H1 (cell line): ENCODE results near the gene LAMP5. TPM values are rescaled to one million over a fixed set of nuclear protein-coding genes. Genes with fewer than 3 reads are reported as not detected.

ENCODE experiments used
- ASH2L ChIP-seq: fragments of 200-600, 300-600 bp; sonication (generic); IDR thresholded peaks from one replicate; pipeline ENCODE4 v1.7.1; 2017; ENCODE audit warnings: low read length
- JUN ChIP-seq: IDR thresholded peaks from 2 replicates; pipeline ENCODE4 v1.6.1; 2011; ENCODE audit warnings: low read depth, mild to moderate bottlenecking, improper control_type of control experiment, low read length
- JUND ChIP-seq: IDR thresholded peaks from 2 replicates; pipeline ENCODE4 v1.6.1; 2011; ENCODE audit warnings: mild to moderate bottlenecking, improper control_type of control experiment, low read length
- MAFK ChIP-seq: IDR thresholded peaks from 2 replicates; pipeline ENCODE4 v1.6.1; 2012; ENCODE audit warnings: low read depth, mild to moderate bottlenecking, improper control_type of control experiment, low read length
- NANOG ChIP-seq: IDR thresholded peaks from 2 replicates; pipeline ENCODE4 v1.6.1; 2011; ENCODE audit warnings: low read length, low read depth, mild to moderate bottlenecking, inconsistent platforms; ENCODE audit not compliant: insufficient read depth, poor library complexity, severe bottlenecking
- NRF1 ChIP-seq: IDR thresholded peaks from 2 replicates; pipeline ENCODE4 v1.6.1; 2011; ENCODE audit warnings: mild to moderate bottlenecking, low read depth, low read length, improper control_type of control experiment
- POLR2A ChIP-seq, 2 experiments: IDR thresholded peaks; 1 replicate in 1 of 2; 2 replicates in 1 of 2; pipeline ENCODE4 v1.6.1; 2011; ENCODE audit warnings: low read depth in 2 of 2, low read length in 2 of 2, mild to moderate bottlenecking in 2 of 2; ENCODE audit errors: control extremely low read depth in 1 of 2
- POU5F1 ChIP-seq: IDR thresholded peaks from 2 replicates; pipeline ENCODE4 v1.6.1; 2011; ENCODE audit warnings: low read depth, mild to moderate bottlenecking, low read length, moderate library complexity
- RAD21 ChIP-seq, 2 experiments: IDR thresholded peaks in 1 of 2; conservative IDR thresholded peaks in 1 of 2; 2 replicates each; pipeline ENCODE4 v1.6.1; 2011; ENCODE audit warnings: low read depth in 2 of 2, low read length in 2 of 2, improper control_type of control experiment in 1 of 2, inconsistent platforms in 1 of 2, mild to moderate bottlenecking in 1 of 2, moderate library complexity in 1 of 2
- SIN3A ChIP-seq, 2 experiments: IDR thresholded peaks in 1 of 2; conservative IDR thresholded peaks in 1 of 2; 2 replicates each; pipeline ENCODE4 v1.6.1; 2011 to 2012; ENCODE audit warnings: low read length in 2 of 2, improper control_type of control experiment in 1 of 2, low read depth in 1 of 2, mild to moderate bottlenecking in 1 of 2
- SRF ChIP-seq: IDR thresholded peaks from 2 replicates; pipeline ENCODE4 v1.6.1; 2011; ENCODE audit warnings: mild to moderate bottlenecking, low read depth, low read length, moderate library complexity
- TAF1 ChIP-seq: IDR thresholded peaks from 2 replicates; pipeline ENCODE4 v1.6.1; 2011; ENCODE audit warnings: mild to moderate bottlenecking, low read depth, low read length
- TAF7 ChIP-seq: optimal IDR thresholded peaks from 2 replicates; pipeline ENCODE3; 2011; ENCODE audit warnings: low read depth, mild to moderate bottlenecking, inconsistent platforms, low read length, moderate library complexity, borderline replicate concordance
- TCF12 ChIP-seq: IDR thresholded peaks from 2 replicates; pipeline ENCODE4 v1.6.1; 2011; ENCODE audit warnings: low read depth, mild to moderate bottlenecking, low read length
- polyA plus RNA-seq, 7 experiments: library from polyadenylated mRNA; depleted of rRNA in 3 of 7; stranded (reverse) in 5 of 7; unstranded in 2 of 7; fragments of >200 nt in 5 of 7; fragments of 200-250 nt in 2 of 7; gene quantifications; 1 replicate in 5 of 7; 2 replicates in 1 of 7; 4 replicates in 1 of 7; pipeline versions ENCODE4 v1.2.1 to v1.2.3, GENCODE V29; 2011 to 2013; ENCODE audit warnings: missing spikeins in 2 of 7, mixed read lengths in 2 of 7
- total RNA-seq: library from RNA; stranded (reverse); fragmentation: NEBNext Ultra II Directional; extraction: Animal tissue kit (Norgen Biotek cat#: 25700); gene quantifications from 2 replicates; pipeline ENCODE4 v1.2.1, GENCODE V29; 2021
- TF ChIP-seq, protein P1 (sequence below), 3 experiments: IDR thresholded peaks; 1 replicate in 2 of 3; 2 replicates in 1 of 3; pipeline versions ENCODE4 v1.5.1 to v1.6.1; 2011; ENCODE audit warnings: low read length in 3 of 3, mild to moderate bottlenecking in 3 of 3, inconsistent platforms in 2 of 3, low read depth in 1 of 3, moderate library complexity in 1 of 3; ENCODE audit not compliant: insufficient read depth in 1 of 3; ENCODE audit errors: control extremely low read depth in 1 of 3
- TF ChIP-seq, protein P2 (sequence below): IDR thresholded peaks from 2 replicates; pipeline ENCODE4 v1.6.1; 2012; ENCODE audit warnings: low read length, inconsistent platforms

Gene LAMP5
- total and polyA plus RNA-seq, 2 of the 8 experiments (the other 6 are each of a cell fraction or from before 2014, with no cell fraction given), result 0.22 to 1.9 TPM

DNA sequence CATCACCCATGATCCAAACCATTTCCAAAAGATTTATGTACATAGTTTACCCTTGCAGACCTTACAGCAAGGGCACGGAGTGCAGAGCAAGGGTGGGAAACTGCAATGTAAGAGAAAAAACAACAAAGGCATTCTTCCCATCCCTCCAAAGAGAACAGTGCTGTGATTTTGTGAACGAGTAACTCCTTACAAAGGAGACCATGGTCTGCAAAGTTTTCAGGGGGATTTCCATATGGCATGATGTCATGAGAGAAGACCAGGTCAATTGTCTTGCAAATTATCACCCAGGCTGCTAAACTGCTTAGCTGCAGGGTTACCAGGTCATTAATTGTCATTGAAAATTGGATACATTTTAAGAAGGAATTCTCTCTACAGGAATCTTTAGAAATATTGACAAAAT lies 58.3 kb downstream of the LAMP5 start (continued):
- TF ChIP-seq, protein P1, sequence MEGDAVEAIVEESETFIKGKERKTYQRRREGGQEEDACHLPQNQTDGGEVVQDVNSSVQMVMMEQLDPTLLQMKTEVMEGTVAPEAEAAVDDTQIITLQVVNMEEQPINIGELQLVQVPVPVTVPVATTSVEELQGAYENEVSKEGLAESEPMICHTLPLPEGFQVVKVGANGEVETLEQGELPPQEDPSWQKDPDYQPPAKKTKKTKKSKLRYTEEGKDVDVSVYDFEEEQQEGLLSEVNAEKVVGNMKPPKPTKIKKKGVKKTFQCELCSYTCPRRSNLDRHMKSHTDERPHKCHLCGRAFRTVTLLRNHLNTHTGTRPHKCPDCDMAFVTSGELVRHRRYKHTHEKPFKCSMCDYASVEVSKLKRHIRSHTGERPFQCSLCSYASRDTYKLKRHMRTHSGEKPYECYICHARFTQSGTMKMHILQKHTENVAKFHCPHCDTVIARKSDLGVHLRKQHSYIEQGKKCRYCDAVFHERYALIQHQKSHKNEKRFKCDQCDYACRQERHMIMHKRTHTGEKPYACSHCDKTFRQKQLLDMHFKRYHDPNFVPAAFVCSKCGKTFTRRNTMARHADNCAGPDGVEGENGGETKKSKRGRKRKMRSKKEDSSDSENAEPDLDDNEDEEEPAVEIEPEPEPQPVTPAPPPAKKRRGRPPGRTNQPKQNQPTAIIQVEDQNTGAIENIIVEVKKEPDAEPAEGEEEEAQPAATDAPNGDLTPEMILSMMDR (IDR thresholded peaks at IDR 0.05; ENCODE audit: control extremely low read depth in 1 of 3, insufficient read depth in 1 of 3, low read depth in 1 of 3, low read length in 3 of 3), result no peak
- TF ChIP-seq SIN3A (conservative IDR thresholded peaks at IDR 0.05 in 1 of 2, IDR thresholded peaks at IDR 0.05 in 1 of 2; ENCODE audit: low read depth in 1 of 2, low read length in 2 of 2), result no peak
- TF ChIP-seq NANOG, result peak; percentile 91
- TF ChIP-seq, protein P2, sequence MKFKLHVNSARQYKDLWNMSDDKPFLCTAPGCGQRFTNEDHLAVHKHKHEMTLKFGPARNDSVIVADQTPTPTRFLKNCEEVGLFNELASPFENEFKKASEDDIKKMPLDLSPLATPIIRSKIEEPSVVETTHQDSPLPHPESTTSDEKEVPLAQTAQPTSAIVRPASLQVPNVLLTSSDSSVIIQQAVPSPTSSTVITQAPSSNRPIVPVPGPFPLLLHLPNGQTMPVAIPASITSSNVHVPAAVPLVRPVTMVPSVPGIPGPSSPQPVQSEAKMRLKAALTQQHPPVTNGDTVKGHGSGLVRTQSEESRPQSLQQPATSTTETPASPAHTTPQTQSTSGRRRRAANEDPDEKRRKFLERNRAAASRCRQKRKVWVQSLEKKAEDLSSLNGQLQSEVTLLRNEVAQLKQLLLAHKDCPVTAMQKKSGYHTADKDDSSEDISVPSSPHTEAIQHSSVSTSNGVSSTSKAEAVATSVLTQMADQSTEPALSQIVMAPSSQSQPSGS, result peak; percentile 99
- no peak for TF ChIP-seq NRF1
- TF ChIP-seq SRF, result no peak
- TF ChIP-seq POU5F1, result peak; percentile 91; the same call in 1 of the 2 replicates
- peak; percentile 44; the same call in 1 of the 2 replicates for TF ChIP-seq TAF1
- peak; percentile 36; the same call in 1 of the 2 replicates for TF ChIP-seq MAFK
- TF ChIP-seq JUND, result peak; percentile 85; the same call in 1 of the 2 replicates
- peak; percentile 9 for TF ChIP-seq ASH2L
- peak; percentile 93 for TF ChIP-seq TCF12
- TF ChIP-seq TAF7, result no peak
- peak in 1 of 2 experiments; percentile 27; a peak in 1 of 3 replicates for TF ChIP-seq POLR2A (IDR thresholded peaks at IDR 0.05; ENCODE audit: control extremely low read depth in 1 of 2, low read depth in 2 of 2, low read length in 2 of 2)
- peak in 1 of 2 experiments; percentile 1; a peak in 1 of 4 replicates for TF ChIP-seq RAD21 (IDR thresholded peaks at IDR 0.05 in 1 of 2, conservative IDR thresholded peaks at IDR 0.05 in 1 of 2; ENCODE audit: low read depth in 2 of 2, low read length in 2 of 2)
- TF ChIP-seq JUN, result peak; percentile 93
